ENCODE measurements around the gene SLC9C1. TPM values are rescaled to one million over a fixed set of nuclear protein-coding genes. Genes with fewer than 3 reads are reported as not detected.

The SLC9C1 gene
- total RNA-seq, 1 donor from 2014 or later: not detected

DNA sequence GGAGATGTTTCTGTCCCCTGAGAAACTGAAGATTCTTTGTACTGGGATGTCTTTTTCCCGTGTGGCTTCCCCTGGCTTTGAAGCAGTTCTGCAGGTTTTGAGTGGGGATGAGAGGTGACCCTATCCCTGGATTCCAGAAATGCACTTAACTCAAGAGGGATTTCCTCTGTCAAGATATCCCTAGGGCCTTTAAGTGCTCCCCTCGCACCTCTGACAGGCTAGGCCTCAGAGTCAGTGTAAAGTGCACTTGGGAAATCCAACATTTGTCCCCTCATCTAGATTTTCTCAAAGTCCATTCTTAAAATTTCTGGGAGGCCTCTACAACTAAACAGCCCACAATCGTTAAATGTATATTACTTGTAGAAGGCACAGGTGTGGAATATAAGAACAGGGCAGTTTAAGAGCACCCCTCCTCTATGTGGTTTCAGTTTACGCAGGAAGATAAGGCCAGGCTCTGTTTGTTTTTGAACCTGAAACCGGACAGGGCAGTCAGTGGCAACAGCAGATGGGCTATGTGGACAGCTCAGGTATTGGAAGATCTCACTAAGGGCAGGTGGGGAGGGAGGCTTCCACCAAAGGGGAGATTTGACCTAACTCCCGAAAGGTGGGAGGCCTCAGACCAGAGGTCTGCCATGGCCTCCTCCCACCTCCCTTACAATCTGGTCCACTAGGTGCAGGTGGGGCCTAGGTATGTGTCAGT lies 203.0 kb downstream of the SLC9C1 start:
- TF ChIP-seq, protein P1, sequence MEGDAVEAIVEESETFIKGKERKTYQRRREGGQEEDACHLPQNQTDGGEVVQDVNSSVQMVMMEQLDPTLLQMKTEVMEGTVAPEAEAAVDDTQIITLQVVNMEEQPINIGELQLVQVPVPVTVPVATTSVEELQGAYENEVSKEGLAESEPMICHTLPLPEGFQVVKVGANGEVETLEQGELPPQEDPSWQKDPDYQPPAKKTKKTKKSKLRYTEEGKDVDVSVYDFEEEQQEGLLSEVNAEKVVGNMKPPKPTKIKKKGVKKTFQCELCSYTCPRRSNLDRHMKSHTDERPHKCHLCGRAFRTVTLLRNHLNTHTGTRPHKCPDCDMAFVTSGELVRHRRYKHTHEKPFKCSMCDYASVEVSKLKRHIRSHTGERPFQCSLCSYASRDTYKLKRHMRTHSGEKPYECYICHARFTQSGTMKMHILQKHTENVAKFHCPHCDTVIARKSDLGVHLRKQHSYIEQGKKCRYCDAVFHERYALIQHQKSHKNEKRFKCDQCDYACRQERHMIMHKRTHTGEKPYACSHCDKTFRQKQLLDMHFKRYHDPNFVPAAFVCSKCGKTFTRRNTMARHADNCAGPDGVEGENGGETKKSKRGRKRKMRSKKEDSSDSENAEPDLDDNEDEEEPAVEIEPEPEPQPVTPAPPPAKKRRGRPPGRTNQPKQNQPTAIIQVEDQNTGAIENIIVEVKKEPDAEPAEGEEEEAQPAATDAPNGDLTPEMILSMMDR (conservative IDR thresholded peaks at IDR 0.05; ENCODE audit: low read depth, low read length): no peak
- H3K4me3 ChIP-seq (ENCODE audit: low read depth, low read length): no peak overlapping the region
- DNase-seq (ENCODE audit: low read depth): no peak

Other genes with a start within 250 kb of the SLC9C1 start
- 33.6 and 55.1 TPM in 2 replicates for gene C3orf52, start 207.8 kb downstream of the SLC9C1 start, total RNA-seq
- not detected in 2 replicates for gene GCSAM, start 161.0 kb downstream of the SLC9C1 start, total RNA-seq
- 3.8 and 3.9 TPM in 2 replicates for gene CD200, start 38.9 kb upstream of the SLC9C1 start, total RNA-seq
- not detected in 2 replicates for gene BTLA, start 205.3 kb upstream of the SLC9C1 start, total RNA-seq